Esophagus (tissue), 2 donors: ENCODE data around the gene PVALB. TPM values are rescaled to one million over a fixed set of nuclear protein-coding genes. Genes with fewer than 3 reads are reported as not detected.
"Not testable (repeated sequence)": the region's sequence is repeated elsewhere in the genome, so short reads cannot be mapped to it uniquely, and the experiment has no call there.

Source experiments
- H3K27ac ChIP-seq, 2 donors: one replicate each; pipeline ENCODE4 v1.5.1; 2013; ENCODE audit warnings: low read depth in 2 of 2, mild to moderate bottlenecking in 2 of 2, inconsistent platforms in 1 of 2, low read length in 1 of 2, moderate library complexity in 1 of 2
- H3K27me3 ChIP-seq, 2 donors: one replicate each; pipeline ENCODE4 v1.6.1; 2013; ENCODE audit warnings: low read length in 2 of 2, control low read depth in 1 of 2, mild to moderate bottlenecking in 1 of 2; ENCODE audit not compliant: insufficient read depth in 2 of 2, control insufficient read depth in 1 of 2
- H3K36me3 ChIP-seq, 2 donors: one replicate each; pipeline ENCODE4 v1.6.1; 2013; ENCODE audit warnings: low read length in 1 of 2; ENCODE audit not compliant: control insufficient read depth in 2 of 2, insufficient read depth in 2 of 2
- H3K4me1 ChIP-seq, 2 donors: one replicate each; pipeline ENCODE4 v1.6.1; 2013; ENCODE audit warnings: low read length in 1 of 2; ENCODE audit not compliant: control insufficient read depth in 2 of 2, insufficient read depth in 2 of 2
- H3K4me3 ChIP-seq, 2 donors: one replicate each; pipeline ENCODE4 v1.5.1; 2013; ENCODE audit warnings: low read length in 2 of 2, mild to moderate bottlenecking in 2 of 2, low read depth in 1 of 2, moderate library complexity in 1 of 2
- H3K9me3 ChIP-seq, 2 donors: one replicate each; pipeline ENCODE4 v1.6.1; 2013; ENCODE audit warnings: mild to moderate bottlenecking in 2 of 2, low read depth in 1 of 2, low read length in 1 of 2, moderate library complexity in 1 of 2; ENCODE audit not compliant: control insufficient read depth in 2 of 2, insufficient read depth in 1 of 2
- WGBS, 2 donors: extraction: QIAGEN DNeasy Blood & Tissue Kit; methylation state at CpG; one replicate each; pipeline ENCODE4 v1.1.7; 2013; 5-methylcytosine and 5-hydroxymethylcytosine counted together
- polyA plus RNA-seq, 2 donors: library from polyadenylated mRNA; stranded (reverse); fragments of 200-250 nt; gene quantifications; one replicate each; pipeline ENCODE4 v1.2.3, GENCODE V29; 2013
- donor health status: healthy with polysubstance abuse.
- donor health status: Bipolar disorder and iron deficiency.

The PVALB gene
- polyA plus RNA-seq, 2 donors: not detected

GRCh38 chr22:36756031-36756430 is 60.8 kb downstream of the PVALB start:
- Histone ChIP-seq H3K9me3 (no peaks in the 10 kb centered on the region), H3K4me1 (peaks cover 0 to 2% of the 10 kb centered on the region in 2 donors), H3K4me3 (no peak overlapping the region), H3K27ac (no peak overlapping the region), H3K27me3 (no peaks in the 10 kb centered on the region), H3K36me3 (no peaks in the 10 kb centered on the region)
- WGBS, 2 donors: 59 to 64% methylated on average over 7 of the region's 7 CpGs

GRCh38 chr22:36755316-36755715 is 61.5 kb downstream of the PVALB start:
- WGBS, 2 donors: 80 to 83% methylated on average over 5 to 6 of the region's 6 CpGs
- H3K9me3 ChIP-seq: no peaks in the 10 kb centered on the region
- H3K27me3 ChIP-seq: no peaks in the 10 kb centered on the region
- H3K27ac ChIP-seq: no peak overlapping the region
- H3K4me1 ChIP-seq: no peaks in the 10 kb centered on the region
- H3K36me3 ChIP-seq: no peaks in the 10 kb centered on the region
- no peak overlapping the region for H3K4me3 ChIP-seq

- not testable (repeated sequence) for H3K4me1 ChIP-seq, H3K27me3 ChIP-seq, H3K4me3 ChIP-seq, H3K9me3 ChIP-seq, H3K27ac ChIP-seq, H3K36me3 ChIP-seq
- WGBS, 2 donors: 91 to 93% methylated on average over 9 of the region's 9 CpGs
Measured at GRCh38 chr22:36754881-36755280, 62.0 kb downstream of the PVALB start.

GRCh38 chr22:36753916-36754315 is 62.9 kb downstream of the PVALB start:
- Histone ChIP-seq H3K4me1 (no peaks in the 10 kb centered on the region), H3K27me3 (no peaks in the 10 kb centered on the region), H3K4me3 (no peak overlapping the region), H3K9me3 (no peaks in the 10 kb centered on the region), H3K27ac (no peak overlapping the region), H3K36me3 (no peaks in the 10 kb centered on the region)
- WGBS, 2 donors: 78 to 83% methylated on average over 12 of the region's 12 CpGs

GRCh38 chr22:36753120-36753802 is 63.6 kb downstream of the PVALB start:
- 36 to 53% methylated on average over 4 of the region's 4 CpGs for WGBS, 2 donors
- Histone ChIP-seq H3K4me3 (no peak overlapping the region), H3K36me3 (no peaks in the 10 kb centered on the region), H3K27me3 (no peaks in the 10 kb centered on the region), H3K9me3 (no peaks in the 10 kb centered on the region), H3K27ac (no peak overlapping the region), H3K4me1 (no peaks in the 10 kb centered on the region)

Other genes with a start within 250 kb of the PVALB start
- gene CACNG2, start 113.3 kb downstream of the PVALB start, polyA plus RNA-seq: not detected
- gene IFT27, start 40.9 kb downstream of the PVALB start, polyA plus RNA-seq: 10 to 100 TPM; 10.3 to 16.0 TPM
- 1 to 10 TPM; 4.2 to 7.0 TPM for gene NCF4, start 44.0 kb upstream of the PVALB start, polyA plus RNA-seq
- 1 to 10 TPM in 1 of 2 donors, under 1 TPM in 1; 0.75 to 1.5 TPM for gene CSF2RB, start 96.6 kb upstream of the PVALB start, polyA plus RNA-seq
- gene TST, start 202.4 kb upstream of the PVALB start, polyA plus RNA-seq: 100 to 1,000 TPM; 108 to 140 TPM
- gene MPST, start 202.7 kb upstream of the PVALB start, polyA plus RNA-seq: 100 to 1,000 TPM; 104 to 147 TPM
- gene KCTD17, start 234.7 kb upstream of the PVALB start, polyA plus RNA-seq: 1 to 10 TPM; 6.7 to 7.4 TPM